BJ (cell line): ENCODE data around the gene DRAXIN. TPM values are rescaled to one million over a fixed set of nuclear protein-coding genes. Genes with fewer than 3 reads are reported as not detected.

Experiments used
- CTCF ChIA-PET: fragments of 350-600 bp; formaldehyde crosslinking; extraction: SDS; loops from one replicate; lab custom pipeline; 2021; ENCODE audit warnings: antibody characterized with exemption, inconsistent platforms; lab: Yijun Ruan, JAX
- POLR2A ChIA-PET: fragments of 300-600 bp; sonication (Branson Sonifier 250); formaldehyde crosslinking; extraction: SDS; loops from one replicate; lab custom pipeline; 2021; ENCODE audit warnings: antibody characterized with exemption; lab: Charles Lee
- DNase-seq: peaks from one replicate; pipeline ENCODE4 v3.0.0-alpha.2; 2011; ENCODE audit warnings: low read depth
- H3K27me3 ChIP-seq: 2 replicates; pipeline ENCODE4 v1.6.0; 2011; ENCODE audit warnings: low read length; ENCODE audit not compliant: control insufficient read depth, insufficient read depth
- H3K36me3 ChIP-seq: 2 replicates; pipeline ENCODE4 v1.5.1; 2011; ENCODE audit warnings: low read length; ENCODE audit not compliant: control insufficient read depth, insufficient read depth
- H3K4me3 ChIP-seq: 2 replicates; pipeline ENCODE4 v1.5.1; 2011; ENCODE audit warnings: low read depth, mild to moderate bottlenecking, control low read depth, low read length
- polyA plus RNA-seq: library from polyadenylated mRNA; depleted of rRNA; stranded (reverse); fragments of >200 nt; gene quantifications from 2 replicates; pipeline ENCODE4 v1.2.3, GENCODE V29; 2011
- TF ChIP-seq, protein P1 (sequence below): IDR thresholded peaks from 2 replicates; pipeline ENCODE4 v1.5.1; 2011; ENCODE audit warnings: low read depth, mild to moderate bottlenecking, control low read depth, inconsistent platforms, low read length, moderate library complexity; ENCODE audit not compliant: insufficient read depth

Gene DRAXIN
- polyA plus RNA-seq, 1 experiment, result 0.01 TPM

DNA sequence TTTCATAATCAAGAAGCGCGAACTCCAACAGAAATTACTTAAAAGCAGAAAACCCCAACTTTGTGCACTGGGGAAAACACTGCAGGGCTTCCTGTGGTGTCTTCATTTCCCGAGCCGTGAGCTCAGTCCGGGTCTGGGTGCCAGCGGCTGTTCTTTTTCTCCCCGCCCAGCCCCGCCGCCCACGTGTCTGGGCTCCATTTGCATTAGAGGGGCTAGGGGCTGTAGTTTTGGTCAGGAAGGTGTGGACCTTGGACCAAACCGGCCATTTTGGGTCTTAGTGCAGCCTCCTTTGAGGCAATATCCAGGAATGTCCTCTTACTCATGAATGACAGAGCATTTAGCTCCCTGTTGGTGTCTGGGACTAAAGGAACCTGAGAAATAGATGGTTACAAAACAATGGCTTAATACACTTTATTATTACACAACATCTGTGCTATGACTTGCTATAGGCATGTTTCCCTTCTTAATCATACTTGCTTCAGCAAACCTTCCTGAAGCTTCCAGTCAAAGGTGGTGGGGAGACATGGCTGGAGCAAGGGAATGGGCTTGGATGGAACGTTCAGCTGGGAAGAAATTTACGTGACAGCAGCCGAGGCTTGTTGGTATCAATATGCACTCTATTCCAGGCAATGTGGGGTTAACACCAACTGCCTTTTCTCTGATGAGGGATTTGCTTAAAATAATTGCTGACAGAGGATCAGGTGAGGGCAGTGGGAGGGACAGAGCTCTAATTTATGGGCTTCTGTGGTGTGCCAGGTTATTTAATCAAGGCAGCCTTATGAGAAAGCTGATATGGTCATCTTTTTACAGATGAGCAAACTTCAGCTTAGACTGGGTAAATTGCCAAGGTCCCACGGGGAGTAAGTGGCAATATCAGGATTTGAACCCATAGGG is 45.5 kb downstream of the DRAXIN start:
- TF ChIP-seq, protein P1, sequence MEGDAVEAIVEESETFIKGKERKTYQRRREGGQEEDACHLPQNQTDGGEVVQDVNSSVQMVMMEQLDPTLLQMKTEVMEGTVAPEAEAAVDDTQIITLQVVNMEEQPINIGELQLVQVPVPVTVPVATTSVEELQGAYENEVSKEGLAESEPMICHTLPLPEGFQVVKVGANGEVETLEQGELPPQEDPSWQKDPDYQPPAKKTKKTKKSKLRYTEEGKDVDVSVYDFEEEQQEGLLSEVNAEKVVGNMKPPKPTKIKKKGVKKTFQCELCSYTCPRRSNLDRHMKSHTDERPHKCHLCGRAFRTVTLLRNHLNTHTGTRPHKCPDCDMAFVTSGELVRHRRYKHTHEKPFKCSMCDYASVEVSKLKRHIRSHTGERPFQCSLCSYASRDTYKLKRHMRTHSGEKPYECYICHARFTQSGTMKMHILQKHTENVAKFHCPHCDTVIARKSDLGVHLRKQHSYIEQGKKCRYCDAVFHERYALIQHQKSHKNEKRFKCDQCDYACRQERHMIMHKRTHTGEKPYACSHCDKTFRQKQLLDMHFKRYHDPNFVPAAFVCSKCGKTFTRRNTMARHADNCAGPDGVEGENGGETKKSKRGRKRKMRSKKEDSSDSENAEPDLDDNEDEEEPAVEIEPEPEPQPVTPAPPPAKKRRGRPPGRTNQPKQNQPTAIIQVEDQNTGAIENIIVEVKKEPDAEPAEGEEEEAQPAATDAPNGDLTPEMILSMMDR, result no peak
- Histone ChIP-seq H3K4me3 (peak overlapping the region; percentile 85), H3K27me3 (no peaks in the 10 kb centered on the region), H3K36me3 (no peaks in the 10 kb centered on the region)
- ChIA-PET CTCF (interaction anchor here (0.7 to 2.5 kb wide), 6 partner anchors 12 to 700 kb away, joined by 3 to 14 read pairs (median 3); partner anchors contain the start of gene FBXO6), POLR2A (no interaction called here)
- peak; percentile 39 for DNase-seq

DNA sequence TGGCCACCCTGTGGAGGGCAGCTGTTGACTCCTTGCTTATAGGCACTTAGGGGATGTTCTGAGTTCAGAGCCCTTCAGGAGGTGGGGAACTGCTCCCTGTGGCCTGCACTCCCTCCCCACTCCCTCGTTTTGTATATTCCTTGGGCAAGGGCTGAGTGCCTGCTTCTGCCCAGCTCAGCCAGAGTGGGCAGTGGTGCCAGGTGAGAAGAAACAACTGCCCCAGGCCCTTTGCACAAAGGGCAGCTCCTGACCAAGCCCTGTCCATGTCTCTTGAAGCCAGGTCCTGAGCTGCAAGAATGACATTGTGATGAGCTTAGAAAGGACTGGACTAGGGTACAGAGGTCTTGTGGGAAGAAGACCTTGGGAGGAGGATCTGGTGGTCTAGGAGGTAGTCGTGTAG is 46.6 kb downstream of the DRAXIN start:
- POLR2A ChIA-PET, result no interaction called here
- TF ChIP-seq, protein P1, result no peak
- no peaks in the 10 kb centered on the region for H3K27me3 ChIP-seq
- H3K36me3 ChIP-seq, result no peaks in the 10 kb centered on the region
- no peak for DNase-seq
- CTCF ChIA-PET, result interaction anchor here (0.7 to 1.9 kb wide), 3 partner anchors 74 to 196 kb away, joined by 3 to 9 read pairs (median 3); partner anchors contain the start of gene FBXO6
- no peak overlapping the region for H3K4me3 ChIP-seq

DNA sequence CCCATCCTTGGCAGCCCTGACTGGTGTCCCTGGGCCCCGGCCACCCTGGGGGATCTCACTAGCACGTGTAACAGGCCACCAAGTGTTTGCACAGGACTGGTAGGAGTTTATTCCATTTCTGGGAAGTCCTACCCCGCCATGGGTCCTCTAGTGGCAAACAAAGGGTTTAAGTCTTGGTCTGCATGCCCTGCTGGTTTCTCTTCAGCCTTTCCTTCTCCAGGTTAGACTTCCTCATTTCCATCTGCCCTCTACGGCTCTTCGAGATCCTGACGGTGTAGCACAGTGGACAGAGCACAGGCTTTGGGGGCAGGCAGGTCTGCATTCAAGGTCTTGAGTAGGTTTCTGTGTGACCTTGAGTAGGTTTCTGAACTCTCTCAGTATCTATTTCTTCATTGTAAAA is 47.3 kb downstream of the DRAXIN start:
- no peaks in the 10 kb centered on the region for H3K27me3 ChIP-seq
- no peak for DNase-seq
- TF ChIP-seq, protein P1, result no peak
- ChIA-PET CTCF (no interaction called here), POLR2A (no interaction called here)
- H3K4me3 ChIP-seq, result no peak overlapping the region
- H3K36me3 ChIP-seq, result no peaks in the 10 kb centered on the region

DNA sequence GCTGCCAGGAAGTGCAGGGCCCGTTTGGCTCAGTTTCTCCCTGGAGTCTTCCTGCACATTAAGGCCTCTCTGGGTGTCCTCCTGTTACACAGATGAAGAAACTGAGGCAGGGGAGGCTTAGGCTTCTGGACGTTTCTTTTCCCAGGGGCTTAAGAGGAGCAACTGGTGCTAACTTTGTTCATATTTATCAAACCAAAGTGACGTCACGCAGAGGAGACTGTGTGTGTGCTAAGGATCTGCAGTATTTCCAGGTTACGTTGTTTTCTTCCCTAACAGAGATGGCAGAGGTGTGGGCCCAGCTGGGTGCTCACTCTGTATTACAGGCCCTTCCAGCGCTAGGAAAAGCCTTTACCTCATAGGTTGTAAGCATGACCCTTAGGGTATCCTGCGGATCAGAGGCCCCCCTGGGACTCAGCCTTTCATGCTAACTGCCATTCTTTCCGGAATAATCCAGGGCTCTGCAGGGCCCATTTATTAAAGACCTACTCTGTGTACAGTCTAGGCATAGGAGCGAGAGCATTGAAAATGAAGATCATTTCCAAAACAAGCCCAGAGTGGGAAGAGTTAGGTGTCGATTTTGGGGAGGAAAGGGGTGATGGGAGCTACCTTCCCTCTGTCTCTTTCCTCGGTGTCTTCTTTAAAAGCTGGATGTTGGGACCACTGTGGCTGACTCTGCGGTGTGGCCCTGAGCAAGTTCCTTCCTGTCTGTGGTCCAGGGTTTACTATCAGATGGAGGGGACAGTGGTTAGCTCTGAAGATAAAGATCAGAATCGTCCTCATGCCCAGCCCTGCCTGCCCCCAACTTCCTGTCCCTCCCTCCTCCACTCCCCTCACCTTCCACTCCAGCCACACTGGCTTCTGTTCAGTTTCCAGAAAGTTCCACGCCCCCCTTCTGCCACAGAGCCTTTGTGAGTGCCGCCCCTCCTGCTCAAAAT is 49.0 kb downstream of the DRAXIN start:
- TF ChIP-seq, protein P1, result no peak
- H3K36me3 ChIP-seq, result no peaks in the 10 kb centered on the region
- DNase-seq, result no peak
- CTCF ChIA-PET, result no interaction called here
- POLR2A ChIA-PET, result no interaction called here
- no peaks in the 10 kb centered on the region for H3K27me3 ChIP-seq
- H3K4me3 ChIP-seq, result no peak overlapping the region

DNA sequence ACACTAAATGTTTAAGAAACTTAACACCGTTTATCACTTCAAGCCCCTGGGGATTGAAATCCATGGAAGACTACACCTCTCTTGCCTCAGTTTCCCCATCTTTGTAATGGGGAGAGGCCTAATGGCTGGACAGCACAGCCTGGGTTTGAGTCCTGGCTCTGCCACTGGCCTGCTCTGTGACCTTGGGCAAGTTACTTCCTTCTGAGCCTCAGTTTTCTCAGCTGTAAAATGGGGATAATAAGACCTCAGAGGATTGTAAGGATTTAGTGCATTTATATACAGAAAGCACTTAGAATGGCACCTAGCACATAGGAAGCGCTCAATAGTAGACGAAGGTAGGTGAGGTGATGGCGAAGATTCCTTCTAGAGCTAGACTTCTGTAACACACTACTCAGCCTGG is 50.0 kb downstream of the DRAXIN start:
- Histone ChIP-seq H3K36me3 (no peaks in the 10 kb centered on the region), H3K27me3 (no peaks in the 10 kb centered on the region), H3K4me3 (no peak overlapping the region)
- ChIA-PET POLR2A (no interaction called here), CTCF (no interaction called here)
- no peak for DNase-seq
- TF ChIP-seq, protein P1, result no peak
